CD14-positive monocyte (primary cell): Measurements from ENCODE around the gene GPHN. TPM values are rescaled to one million over a fixed set of nuclear protein-coding genes. Genes with fewer than 3 reads are reported as not detected.

Experiments used
- DNase-seq, 3 donors: peaks; one replicate each; pipeline ENCODE4 v3.0.0-alpha.2; 2011 to 2022
- H2AFZ ChIP-seq: 2 replicates; pipeline ENCODE4 v1.6.0; 2012; ENCODE audit warnings: mild to moderate bottlenecking, low read depth, low read length, inconsistent platforms; ENCODE audit not compliant: insufficient read depth, poor library complexity, severe bottlenecking
- H3K27ac ChIP-seq, 2 donors: 1 replicate in 1 of 2; 2 replicates in 1 of 2; pipeline ENCODE4 v1.5.1; 2012 to 2013; ENCODE audit warnings: low read length in 2 of 2, control low read depth in 1 of 2, inconsistent platforms in 1 of 2, low read depth in 1 of 2, mild to moderate bottlenecking in 1 of 2
- H3K27me3 ChIP-seq, 2 donors: one replicate each; pipeline versions ENCODE4 v1.6.0 to v1.6.1; 2011 to 2013; ENCODE audit warnings: low read length in 2 of 2; ENCODE audit not compliant: control insufficient read depth in 2 of 2, insufficient read depth in 2 of 2
- H3K36me3 ChIP-seq, 2 donors: replicated peaks in 1 of 2; 1 replicate in 1 of 2; 2 replicates in 1 of 2; pipeline versions ENCODE4 v1.5.1 to v1.6.1; 2012 to 2013; ENCODE audit warnings: low read length in 2 of 2, control low read depth in 1 of 2, inconsistent platforms in 1 of 2, mild to moderate bottlenecking in 1 of 2; ENCODE audit not compliant: insufficient read depth in 2 of 2, control insufficient read depth in 1 of 2
- H3K4me1 ChIP-seq, 2 donors: 1 replicate in 1 of 2; 2 replicates in 1 of 2; pipeline versions ENCODE4 v1.5.1 to v1.6.1; 2012 to 2013; ENCODE audit warnings: low read length in 2 of 2, control low read depth in 1 of 2, inconsistent platforms in 1 of 2, mild to moderate bottlenecking in 1 of 2, moderate library complexity in 1 of 2; ENCODE audit not compliant: insufficient read depth in 2 of 2, control insufficient read depth in 1 of 2
- H3K4me2 ChIP-seq: replicated peaks from 2 replicates; pipeline ENCODE3; 2012; ENCODE audit warnings: low read length, moderate library complexity, mild to moderate bottlenecking; ENCODE audit not compliant: poor library complexity, severe bottlenecking; ENCODE audit errors: extremely low read depth
- H3K4me3 ChIP-seq, 3 experiments: fragments of 200-600 bp in 1 of 3; sonication (generic) in 1 of 3; replicated peaks in 1 of 3; 1 replicate in 2 of 3; 2 replicates in 1 of 3; pipeline ENCODE4 v1.5.1; 2011 to 2013; ENCODE audit warnings: low read length in 3 of 3, mild to moderate bottlenecking in 3 of 3, control low read depth in 2 of 3, low read depth in 2 of 3, inconsistent platforms in 1 of 3, moderate library complexity in 1 of 3
- H3K79me2 ChIP-seq: 2 replicates; pipeline ENCODE4 v1.6.0; 2012; ENCODE audit warnings: mild to moderate bottlenecking, control low read depth, inconsistent platforms, low read length, moderate library complexity; ENCODE audit not compliant: insufficient read depth
- H3K9ac ChIP-seq: 2 replicates; pipeline ENCODE4 v1.6.0; 2017; ENCODE audit warnings: low read length, mild to moderate bottlenecking; ENCODE audit not compliant: insufficient read depth, poor library complexity, severe bottlenecking
- H3K9me3 ChIP-seq, 2 donors: replicated peaks in 1 of 2; 1 replicate in 1 of 2; 2 replicates in 1 of 2; pipeline versions ENCODE4 v1.5.1 to v1.6.1; 2012 to 2013; ENCODE audit warnings: low read length in 2 of 2, control low read depth in 1 of 2; ENCODE audit not compliant: control insufficient read depth in 1 of 2, insufficient read depth in 1 of 2
- H4K20me1 ChIP-seq: 2 replicates; pipeline ENCODE4 v1.6.0; 2012; ENCODE audit warnings: mild to moderate bottlenecking, low read length, control low read depth, moderate library complexity; ENCODE audit not compliant: insufficient read depth
- H3K27ac Mint-ChIP-seq, 7 donors: one replicate each; pipeline ENCODE4 v1.8.0; 2020; ENCODE audit warnings: mild to moderate bottlenecking in 7 of 7, mixed read lengths in 7 of 7, moderate library complexity in 6 of 7, inconsistent platforms in 2 of 7
- H3K27me3 Mint-ChIP-seq, 3 donors: one replicate each; pipeline ENCODE4 v1.8.0; 2021 to 2022; ENCODE audit warnings: low read depth in 3 of 3, mild to moderate bottlenecking in 3 of 3, mixed read lengths in 3 of 3, moderate library complexity in 3 of 3, inconsistent platforms in 1 of 3
- H3K36me3 Mint-ChIP-seq, 2 donors: one replicate each; pipeline ENCODE4 v1.8.0; 2020; ENCODE audit warnings: mixed read lengths in 2 of 2, inconsistent platforms in 1 of 2, mild to moderate bottlenecking in 1 of 2
- H3K4me1 Mint-ChIP-seq: one replicate; pipeline ENCODE4 v1.8.0; 2020; ENCODE audit warnings: mild to moderate bottlenecking, mixed read lengths
- H3K4me3 Mint-ChIP-seq, 2 donors: one replicate each; pipeline ENCODE4 v1.8.0; 2020; ENCODE audit warnings: mild to moderate bottlenecking in 2 of 2, mixed read lengths in 2 of 2, moderate library complexity in 1 of 2
- H3K9me3 Mint-ChIP-seq, 7 donors: one replicate each; pipeline ENCODE4 v1.8.0; 2020 to 2022; ENCODE audit warnings: mixed read lengths in 7 of 7, mild to moderate bottlenecking in 6 of 7, moderate library complexity in 6 of 7, inconsistent platforms in 2 of 7
- CTCF ChIP-seq: fragments of 200-600 bp; IDR thresholded peaks from one replicate; pipeline ENCODE4 v1.8.0; 2022; ENCODE audit warnings: antibody characterized with exemption, mild to moderate bottlenecking
- WGBS: methylation state at CpG from one replicate; pipeline ENCODE4 v1.1.5; 2013; ENCODE audit warnings: missing lambda C conversion rate; ENCODE audit not compliant: insufficient coverage; 5-methylcytosine and 5-hydroxymethylcytosine counted together
- intact Hi-C, 2 donors: fragments of 100-400 bp; cut with micrococcal nuclease; formaldehyde crosslinking; loops; one replicate each; pipeline versions ENCODE4 v1.15.0 to v1.15.1; 2023
- polyA plus RNA-seq, 3 donors: library from polyadenylated mRNA; depleted of rRNA in 1 of 3; unstranded in 2 of 3; stranded (reverse) in 1 of 3; fragments of 300-500 nt in 2 of 3; fragments of >200 nt in 1 of 3; fragmentation: Illumina TruSeq in 2 of 3; gene quantifications; 1 replicate in 2 of 3; 2 replicates in 1 of 3; pipeline ENCODE4 v1.2.3, GENCODE V29; 2012 to 2021

GPHN gene
- polyA plus RNA-seq, 3 donors, result 1.9 to 3.1 (median 3.0) TPM

GRCh38 chr14:66884149-66884548 is 376.2 kb downstream of the GPHN start:
- H3K9ac ChIP-seq, result no peak overlapping the region
- H3K36me3 Mint-ChIP-seq, result peaks cover 0 to 2% of the 10 kb centered on the region in 2 donors
- no peak for DNase-seq
- H3K4me1 ChIP-seq, result no peaks in the 10 kb centered on the region
- no peak overlapping the region for H3K4me2 ChIP-seq
- intact Hi-C loops, result no loop called here
- H3K79me2 ChIP-seq, result no peaks in the 10 kb centered on the region
- no peaks in the 10 kb centered on the region for H3K4me1 Mint-ChIP-seq
- no peaks in the 10 kb centered on the region for H3K27me3 ChIP-seq
- no peaks in the 10 kb centered on the region for H4K20me1 ChIP-seq
- H3K9me3 ChIP-seq, result peaks cover 5 to 14% of the 10 kb centered on the region in 2 donors
- H3K27ac ChIP-seq, result no peak overlapping the region
- H3K4me3 ChIP-seq, result no peak overlapping the region
- TF ChIP-seq CTCF, result no peak
- H3K27ac Mint-ChIP-seq, result no peak overlapping the region
- H2AFZ ChIP-seq, result no peak overlapping the region
- peaks cover 8 to 24% (median 11%) of the 10 kb centered on the region in 7 donors for H3K9me3 Mint-ChIP-seq
- WGBS, result no CpG with 5 or more reads among the region's 2 CpGs
- H3K4me3 Mint-ChIP-seq, result no peak overlapping the region
- H3K36me3 ChIP-seq, result no peaks in the 10 kb centered on the region
- no peaks in the 10 kb centered on the region for H3K27me3 Mint-ChIP-seq

- TF ChIP-seq CTCF, result no peak
- no peak overlapping the region for H2AFZ ChIP-seq
- Mint-ChIP-seq H3K27ac (no peak overlapping the region), H3K9me3 (peaks cover 3 to 38% (median 10%) of the 10 kb centered on the region in 7 donors), H3K27me3 (peaks cover 0 to 3% (median 0%) of the 10 kb centered on the region in 3 donors), H3K36me3 (no peaks in the 10 kb centered on the region), H3K4me3 (no peak overlapping the region), H3K4me1 (no peaks in the 10 kb centered on the region)
- H3K27ac ChIP-seq, result no peak overlapping the region
- DNase-seq, result no peak
- no peaks in the 10 kb centered on the region for H3K4me1 ChIP-seq
- no peaks in the 10 kb centered on the region for H4K20me1 ChIP-seq
- no peak overlapping the region for H3K9ac ChIP-seq
- no peaks in the 10 kb centered on the region for H3K36me3 ChIP-seq
- H3K4me2 ChIP-seq, result no peak overlapping the region
- H3K9me3 ChIP-seq, result peaks cover 9% of the 10 kb centered on the region in 2 donors
- intact Hi-C loops, result no loop called here
- H3K27me3 ChIP-seq, result no peaks in the 10 kb centered on the region
- H3K79me2 ChIP-seq, result no peaks in the 10 kb centered on the region
- no peak overlapping the region for H3K4me3 ChIP-seq
- no CpG with 5 or more reads among the region's 2 CpGs for WGBS
These were observed 392.8 kb downstream of the GPHN start for GRCh38 chr14:66900719-66901118.
